ENCODE results near the gene PRR33.
"Not testable (repeated sequence)": the region's sequence is repeated elsewhere in the genome, so short reads cannot be mapped to it uniquely, and the experiment has no call there.

Gene PRR33

DNA sequence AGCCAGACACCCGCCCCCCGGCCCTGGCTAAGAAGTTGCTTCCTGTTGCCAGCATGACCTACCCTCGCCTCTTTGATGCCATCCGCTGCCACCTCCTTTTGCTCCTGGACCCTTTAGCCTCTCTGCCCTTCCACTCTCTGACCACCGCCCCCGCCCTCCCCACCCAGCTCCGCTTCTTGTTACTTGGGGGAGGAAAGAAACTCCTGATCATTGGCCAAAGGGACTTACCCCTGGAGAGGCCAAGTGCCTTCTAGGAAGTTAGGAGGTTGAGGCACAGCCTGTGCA lies at the start of gene PRR33:
TSS of gene PRR33 (minus strand) at position 65 of the 285 bp plus-strand sequence. CDS start 1,311 bp downstream, outside the sequence.
- DNase-seq (ENCODE audit: low spot score): no peak
- Histone ChIP-seq H3K4me3 (no peak within 1 kb of the TSS), H3K27ac (no peak within 1 kb of the TSS)
- TF ChIP-seq CTCF (IDR thresholded peaks at IDR 0.05): no peak

DNA sequence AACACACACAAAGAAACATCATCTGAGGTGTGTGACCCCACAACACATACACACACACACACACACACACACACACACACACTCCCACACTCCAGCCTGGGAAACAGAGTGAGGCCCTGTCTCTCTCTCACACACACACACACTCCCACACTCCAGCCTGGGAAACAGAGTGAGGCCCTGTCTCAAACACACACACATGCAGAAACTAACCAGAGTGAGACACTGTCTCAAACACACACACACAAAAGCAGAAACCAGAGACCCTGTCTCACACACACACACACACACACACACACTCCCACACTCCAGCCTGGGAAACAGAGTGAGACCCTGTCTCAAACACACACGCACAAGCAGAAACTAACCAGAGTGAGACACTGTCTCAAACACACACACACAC lies 48.1 kb upstream of the PRR33 start:
- DNase-seq (ENCODE audit: low spot score); H3K27ac ChIP-seq; H3K4me3 ChIP-seq: not testable (repeated sequence)

DNA sequence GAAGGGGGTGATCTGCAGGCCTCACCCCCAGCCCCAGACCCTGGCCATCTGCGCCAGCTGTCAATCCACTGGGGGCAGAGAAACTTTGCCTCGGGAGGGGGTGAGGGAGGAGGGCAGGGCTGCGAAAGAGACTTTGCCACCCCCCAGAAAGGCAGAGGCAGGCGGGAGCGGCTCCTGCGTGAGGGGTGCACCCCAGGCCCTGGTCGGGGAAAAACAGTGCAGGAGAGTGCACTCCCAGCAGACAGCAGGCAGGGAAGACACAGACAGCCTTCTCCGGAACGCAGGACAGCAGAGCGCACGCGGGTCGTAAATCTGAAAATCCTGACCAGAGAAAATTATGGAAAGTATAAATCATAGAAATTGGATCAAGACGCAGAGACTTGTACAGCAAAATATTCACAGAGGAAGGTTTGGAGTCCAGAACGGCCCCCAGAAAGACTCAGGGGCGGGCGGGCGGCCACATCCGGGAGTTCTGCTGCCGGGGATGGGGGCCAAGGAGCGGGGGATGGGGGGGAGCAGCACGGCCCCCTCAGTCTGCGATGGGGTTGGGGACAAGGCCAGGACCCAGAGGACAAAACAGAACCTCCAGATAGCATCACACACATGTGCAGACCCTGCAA lies 47.4 kb upstream of the PRR33 start:
- no peak for DNase-seq (ENCODE audit: low spot score)
- Histone ChIP-seq H3K4me3 (no peak overlapping the region), H3K27ac (peak overlapping the region in 1 of 2 donors; percentile 13)
- no peak for TF ChIP-seq CTCF (IDR thresholded peaks at IDR 0.05)

DNA sequence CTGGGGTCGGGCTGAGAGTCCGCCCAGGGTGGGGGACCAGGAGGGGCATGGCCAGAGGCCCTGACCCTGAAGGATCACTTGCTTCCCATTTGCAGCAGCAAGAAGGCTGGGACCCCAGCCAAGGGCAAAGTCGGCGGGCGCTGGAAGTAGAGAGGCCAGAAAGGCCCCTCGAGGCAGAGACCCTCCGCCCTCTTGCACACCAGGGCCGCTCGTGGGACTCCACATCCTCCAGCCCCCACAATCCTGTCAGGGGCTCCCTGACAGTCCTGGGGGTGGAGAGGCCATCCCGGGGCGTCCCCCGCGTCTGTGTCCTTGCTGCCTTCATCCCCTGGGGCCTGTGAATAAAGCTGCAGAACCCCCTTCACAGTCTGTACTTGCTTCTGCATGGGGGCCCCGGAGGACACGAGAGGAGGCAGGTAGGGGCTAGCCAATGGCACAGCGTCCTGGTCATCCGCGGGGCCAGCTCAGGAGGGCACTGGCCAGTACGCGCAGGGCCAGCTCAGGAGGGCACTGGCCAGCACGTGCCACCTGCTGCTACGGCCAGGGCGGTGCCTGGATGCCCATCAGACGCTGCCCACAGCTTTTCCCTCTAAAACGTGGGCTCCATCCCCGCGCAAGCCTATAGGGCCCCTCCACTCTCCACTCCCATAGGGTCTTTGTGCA lies 46.8 kb upstream of the PRR33 start:
- no peak for DNase-seq (ENCODE audit: low spot score)
- Histone ChIP-seq H3K4me3 (no peak overlapping the region), H3K27ac (peak overlapping the region in 1 of 2 donors; percentile 13)
- no peak for TF ChIP-seq CTCF (IDR thresholded peaks at IDR 0.05)

- H3K27ac ChIP-seq: no peak overlapping the region
- DNase-seq (ENCODE audit: low spot score): no peak
- TF ChIP-seq CTCF (IDR thresholded peaks at IDR 0.05): no peak
- H3K4me3 ChIP-seq: no peak overlapping the region
Measured at GRCh38 chr11:1937616-1938342, 46.1 kb upstream of the PRR33 start.

GRCh38 chr11:1936781-1937615 lies 45.3 kb upstream of the PRR33 start:
- no peak for TF ChIP-seq CTCF (IDR thresholded peaks at IDR 0.05)
- no peak overlapping the region for H3K27ac ChIP-seq
- H3K4me3 ChIP-seq: no peak overlapping the region
- DNase-seq (ENCODE audit: low spot score): no peak
